ENCODE data around the gene FNBP1L.

GRCh38 chr1:93461236-93461635 is 13.3 kb downstream of the FNBP1L start:
- TF ChIP-seq POLR2AphosphoS5 (IDR thresholded peaks at IDR 0.05; ENCODE audit: low read depth, low read length) (no peak), TAF1 (IDR thresholded peaks at IDR 0.05; ENCODE audit: low read depth, low read length) (no peak), POLR2A (IDR thresholded peaks at IDR 0.05; ENCODE audit: low read depth, low read length) (no peak)

All from GM12891 (cell line).